Naive thymus-derived CD4-positive, alpha-beta T cell (primary cell): ENCODE results near the gene CNTN6. TPM values are rescaled to one million over a fixed set of nuclear protein-coding genes. Genes with fewer than 3 reads are reported as not detected.

Experiments
- ATAC-seq: fragments of 150-1000 bp; cut with Tn5 transposase; 2 replicates; pipeline ENCODE4 v1.10.0; 2021; ENCODE audit warnings: mild to moderate bottlenecking, moderate library complexity
- CTCF ChIA-PET: fragments of 350-600 bp; sonication (Branson Sonifier 250); formaldehyde crosslinking; loops from one replicate; lab custom pipeline; 2021; ENCODE audit warnings: antibody characterized with exemption; lab: Charles Lee
- POLR2A ChIA-PET: fragments of 350-600 bp; sonication (Branson Sonifier 250); formaldehyde crosslinking; loops from one replicate; lab custom pipeline; 2021; ENCODE audit warnings: antibody characterized with exemption, inconsistent platforms; lab: Charles Lee
- DNase-seq, 9 donors: peaks; one replicate each; pipeline versions ENCODE4 v3.0.0 to v3.0.0-alpha.2; 2020 to 2022; ENCODE audit warnings: mixed read lengths in 1 of 9
- H3K27ac ChIP-seq: one replicate; pipeline ENCODE4 v1.7.0; 2013; ENCODE audit warnings: mild to moderate bottlenecking, low read depth, low read length, moderate library complexity
- H3K27me3 ChIP-seq, 2 donors: one replicate each; pipeline ENCODE4 v1.7.0; 2013; ENCODE audit warnings: low read length in 2 of 2, mild to moderate bottlenecking in 2 of 2, moderate library complexity in 2 of 2; ENCODE audit not compliant: control insufficient read depth in 2 of 2, insufficient read depth in 2 of 2
- H3K36me3 ChIP-seq, 3 experiments: 1 replicate in 2 of 3; 2 replicates in 1 of 3; pipeline ENCODE4 v1.7.0; 2013; ENCODE audit warnings: low read length in 3 of 3, mild to moderate bottlenecking in 3 of 3, moderate library complexity in 1 of 3; ENCODE audit not compliant: insufficient read depth in 3 of 3, control insufficient read depth in 2 of 3
- H3K4me1 ChIP-seq, 2 donors: one replicate each; pipeline ENCODE4 v1.7.0; 2013; ENCODE audit warnings: low read length in 2 of 2, mild to moderate bottlenecking in 2 of 2, moderate library complexity in 1 of 2; ENCODE audit not compliant: control insufficient read depth in 2 of 2, insufficient read depth in 2 of 2
- H3K4me3 ChIP-seq: 2 replicates; pipeline ENCODE4 v1.7.0; 2013; ENCODE audit warnings: mild to moderate bottlenecking, low read length
- H3K9me3 ChIP-seq, 3 experiments: 1 replicate in 2 of 3; 2 replicates in 1 of 3; pipeline ENCODE4 v1.7.0; 2013; ENCODE audit warnings: low read length in 3 of 3; ENCODE audit not compliant: control insufficient read depth in 2 of 3
- H3K27ac Mint-ChIP-seq, 9 donors: one replicate each; pipeline ENCODE4 v1.8.0; 2020 to 2022; ENCODE audit warnings: mixed read lengths in 9 of 9, mild to moderate bottlenecking in 8 of 9, moderate library complexity in 5 of 9, inconsistent platforms in 2 of 9
- H3K27me3 Mint-ChIP-seq, 5 donors: one replicate each; pipeline ENCODE4 v1.8.0; 2021 to 2022; ENCODE audit warnings: mixed read lengths in 5 of 5, mild to moderate bottlenecking in 1 of 5
- H3K36me3 Mint-ChIP-seq, 5 donors: one replicate each; pipeline ENCODE4 v1.8.0; 2020 to 2022; ENCODE audit warnings: mixed read lengths in 5 of 5, mild to moderate bottlenecking in 3 of 5, inconsistent platforms in 1 of 5
- H3K4me1 Mint-ChIP-seq, 7 donors: one replicate each; pipeline ENCODE4 v1.8.0; 2020 to 2022; ENCODE audit warnings: mixed read lengths in 7 of 7, mild to moderate bottlenecking in 3 of 7, inconsistent platforms in 1 of 7
- H3K4me3 Mint-ChIP-seq, 10 donors: one replicate each; pipeline ENCODE4 v1.8.0; 2020 to 2022; ENCODE audit warnings: mild to moderate bottlenecking in 10 of 10, mixed read lengths in 10 of 10, moderate library complexity in 6 of 10, inconsistent platforms in 2 of 10
- H3K9me3 Mint-ChIP-seq, 11 donors: one replicate each; pipeline ENCODE4 v1.8.0; 2020 to 2022; ENCODE audit warnings: mixed read lengths in 11 of 11, mild to moderate bottlenecking in 4 of 11, inconsistent platforms in 1 of 11, moderate library complexity in 1 of 11
- intact Hi-C, 2 donors: fragments of 100-400 bp; cut with micrococcal nuclease; formaldehyde crosslinking; loops; one replicate each; pipeline ENCODE4 v1.15.1; 2023
- polyA plus RNA-seq, 2 donors: library from polyadenylated mRNA; unstranded; fragments of 300-500 nt; fragmentation: Illumina TruSeq; gene quantifications; one replicate each; pipeline ENCODE4 v1.2.3, GENCODE V29; 2021
- total RNA-seq, 6 experiments: library from RNA in 5 of 6; stranded (reverse) in 5 of 6; gene quantifications; 1 replicate in 5 of 6; 2 replicates in 1 of 6; pipeline ENCODE4 v1.2.3 and lab custom pipeline; 2021 to 2026

Gene CNTN6
- total and polyA plus RNA-seq, 7 experiments from 2014 or later, result not detected

GRCh38 chr3:1079662-1080061, 13.2 kb upstream of the CNTN6 start:
- Mint-ChIP-seq H3K4me1 (no peaks in the 10 kb centered on the region), H3K27me3 (no peaks in the 10 kb centered on the region), H3K36me3 (no peaks in the 10 kb centered on the region), H3K4me3 (no peak overlapping the region), H3K9me3 (peaks cover 0 to 10% (median 0%) of the 10 kb centered on the region in 11 donors), H3K27ac (no peak overlapping the region)
- no peak overlapping the region for H3K27ac ChIP-seq
- ATAC-seq, result no peak
- no peak for DNase-seq
- no peaks in the 10 kb centered on the region for H3K36me3 ChIP-seq
- H3K9me3 ChIP-seq, result no peaks in the 10 kb centered on the region
- no peak overlapping the region for H3K4me3 ChIP-seq
- no peaks in the 10 kb centered on the region for H3K27me3 ChIP-seq
- ChIA-PET POLR2A (no interaction called here), CTCF (no interaction called here)
- no peaks in the 10 kb centered on the region for H3K4me1 ChIP-seq
- intact Hi-C loops, result no loop called here

- Mint-ChIP-seq H3K36me3 (no peaks in the 10 kb centered on the region), H3K27me3 (no peaks in the 10 kb centered on the region), H3K9me3 (peaks cover 0 to 6% (median 0%) of the 10 kb centered on the region in 11 donors), H3K4me3 (no peak overlapping the region), H3K4me1 (peaks cover 0 to 2% (median 0%) of the 10 kb centered on the region in 7 donors), H3K27ac (no peak overlapping the region)
- Histone ChIP-seq H3K4me1 (no peaks in the 10 kb centered on the region), H3K4me3 (no peak overlapping the region), H3K27me3 (no peaks in the 10 kb centered on the region), H3K36me3 (no peaks in the 10 kb centered on the region), H3K27ac (no peak overlapping the region), H3K9me3 (no peaks in the 10 kb centered on the region)
- ChIA-PET CTCF (no interaction called here), POLR2A (no interaction called here)
- no peak for DNase-seq
- ATAC-seq, result no peak
- intact Hi-C loops, result no loop called here
Measured at GRCh38 chr3:1082108-1082507, 10.7 kb upstream of the CNTN6 start.

GRCh38 chr3:1087066-1087560, 5.7 kb upstream of the CNTN6 start:
- Histone ChIP-seq H3K4me1 (no peaks in the 10 kb centered on the region), H3K36me3 (no peaks in the 10 kb centered on the region), H3K27ac (no peak overlapping the region), H3K9me3 (no peaks in the 10 kb centered on the region), H3K27me3 (no peaks in the 10 kb centered on the region), H3K4me3 (no peak overlapping the region)
- H3K36me3 Mint-ChIP-seq, result no peaks in the 10 kb centered on the region
- ATAC-seq (no peak), DNase-seq (no peak)
- intact Hi-C loops, result no loop called here
- ChIA-PET CTCF (no interaction called here), POLR2A (no interaction called here)
- no peak overlapping the region for H3K27ac Mint-ChIP-seq
- peaks cover 0 to 2% (median 0%) of the 10 kb centered on the region in 7 donors for H3K4me1 Mint-ChIP-seq
- H3K4me3 Mint-ChIP-seq, result no peak overlapping the region
- H3K27me3 Mint-ChIP-seq, result no peaks in the 10 kb centered on the region
- H3K9me3 Mint-ChIP-seq, result peaks cover 0 to 6% (median 0%) of the 10 kb centered on the region in 11 donors

GRCh38 chr3:1088503-1088902, 4.3 kb upstream of the CNTN6 start:
- no peak overlapping the region for H3K4me3 Mint-ChIP-seq
- H3K27me3 Mint-ChIP-seq, result no peaks in the 10 kb centered on the region
- ATAC-seq (no peak), DNase-seq (no peak)
- Histone ChIP-seq H3K9me3 (no peaks in the 10 kb centered on the region), H3K36me3 (no peaks in the 10 kb centered on the region), H3K27me3 (no peaks in the 10 kb centered on the region), H3K4me1 (no peaks in the 10 kb centered on the region), H3K4me3 (no peak overlapping the region), H3K27ac (no peak overlapping the region)
- H3K27ac Mint-ChIP-seq, result no peak overlapping the region
- ChIA-PET CTCF (no interaction called here), POLR2A (no interaction called here)
- H3K36me3 Mint-ChIP-seq, result no peaks in the 10 kb centered on the region
- H3K9me3 Mint-ChIP-seq, result peaks cover 0 to 7% (median 0%) of the 10 kb centered on the region in 11 donors
- intact Hi-C loops, result no loop called here
- H3K4me1 Mint-ChIP-seq, result peaks cover 0 to 2% (median 0%) of the 10 kb centered on the region in 7 donors

GRCh38 chr3:1091286-1091685, 1.5 kb upstream of the CNTN6 start:
- Histone ChIP-seq H3K4me3 (no peak overlapping the region), H3K27me3 (no peaks in the 10 kb centered on the region), H3K9me3 (no peaks in the 10 kb centered on the region), H3K4me1 (no peaks in the 10 kb centered on the region), H3K36me3 (no peaks in the 10 kb centered on the region), H3K27ac (no peak overlapping the region)
- intact Hi-C loops, result no loop called here
- Mint-ChIP-seq H3K4me3 (no peak overlapping the region), H3K27ac (no peak overlapping the region), H3K27me3 (no peaks in the 10 kb centered on the region), H3K36me3 (no peaks in the 10 kb centered on the region), H3K4me1 (peaks cover 0 to 2% (median 0%) of the 10 kb centered on the region in 7 donors), H3K9me3 (peaks cover 0 to 7% (median 2%) of the 10 kb centered on the region in 11 donors)
- no peak for DNase-seq
- ChIA-PET CTCF (no interaction called here), POLR2A (no interaction called here)
- ATAC-seq, result no peak

GRCh38 chr3:1092061-1092460, 763 bp upstream of the CNTN6 start:
- Histone ChIP-seq H3K9me3 (no peaks in the 10 kb centered on the region), H3K36me3 (no peaks in the 10 kb centered on the region), H3K4me1 (no peaks in the 10 kb centered on the region), H3K27ac (no peak overlapping the region), H3K4me3 (no peak overlapping the region), H3K27me3 (no peaks in the 10 kb centered on the region)
- ChIA-PET POLR2A (no interaction called here), CTCF (no interaction called here)
- ATAC-seq, result no peak
- Mint-ChIP-seq H3K9me3 (peaks cover 0 to 7% (median 4%) of the 10 kb centered on the region in 11 donors), H3K4me3 (no peak overlapping the region), H3K4me1 (peaks cover 0 to under 1% (median 0%) of the 10 kb centered on the region in 7 donors), H3K36me3 (no peaks in the 10 kb centered on the region), H3K27ac (no peak overlapping the region), H3K27me3 (no peaks in the 10 kb centered on the region)
- no peak for DNase-seq
- intact Hi-C loops, result no loop called here

- Mint-ChIP-seq H3K27ac (no peak overlapping the region), H3K36me3 (no peaks in the 10 kb centered on the region), H3K27me3 (no peaks in the 10 kb centered on the region), H3K4me1 (no peaks in the 10 kb centered on the region), H3K4me3 (no peak overlapping the region), H3K9me3 (peaks cover 0 to 7% (median 4%) of the 10 kb centered on the region in 11 donors)
- no peak overlapping the region for H3K27ac ChIP-seq
- no peak for ATAC-seq
- H3K4me1 ChIP-seq, result no peaks in the 10 kb centered on the region
- ChIA-PET CTCF (no interaction called here), POLR2A (no interaction called here)
- H3K36me3 ChIP-seq, result no peaks in the 10 kb centered on the region
- intact Hi-C loops, result no loop called here
- no peak overlapping the region for H3K4me3 ChIP-seq
- no peaks in the 10 kb centered on the region for H3K27me3 ChIP-seq
- DNase-seq, result no peak
- no peaks in the 10 kb centered on the region for H3K9me3 ChIP-seq
Measured at GRCh38 chr3:1093217-1093616, 393 bp downstream of the CNTN6 start.
